ENCODE results near the gene SLC6A5. TPM values are rescaled to one million over a fixed set of nuclear protein-coding genes. Genes with fewer than 3 reads are reported as not detected.
A peak's percentile ranks its signal among the peaks of the same experiment; 100 is the strongest.

The SLC6A5 gene
- total RNA-seq, 2 donors from 2014 or later, result 0.40 TPM; not detected in 1

DNA sequence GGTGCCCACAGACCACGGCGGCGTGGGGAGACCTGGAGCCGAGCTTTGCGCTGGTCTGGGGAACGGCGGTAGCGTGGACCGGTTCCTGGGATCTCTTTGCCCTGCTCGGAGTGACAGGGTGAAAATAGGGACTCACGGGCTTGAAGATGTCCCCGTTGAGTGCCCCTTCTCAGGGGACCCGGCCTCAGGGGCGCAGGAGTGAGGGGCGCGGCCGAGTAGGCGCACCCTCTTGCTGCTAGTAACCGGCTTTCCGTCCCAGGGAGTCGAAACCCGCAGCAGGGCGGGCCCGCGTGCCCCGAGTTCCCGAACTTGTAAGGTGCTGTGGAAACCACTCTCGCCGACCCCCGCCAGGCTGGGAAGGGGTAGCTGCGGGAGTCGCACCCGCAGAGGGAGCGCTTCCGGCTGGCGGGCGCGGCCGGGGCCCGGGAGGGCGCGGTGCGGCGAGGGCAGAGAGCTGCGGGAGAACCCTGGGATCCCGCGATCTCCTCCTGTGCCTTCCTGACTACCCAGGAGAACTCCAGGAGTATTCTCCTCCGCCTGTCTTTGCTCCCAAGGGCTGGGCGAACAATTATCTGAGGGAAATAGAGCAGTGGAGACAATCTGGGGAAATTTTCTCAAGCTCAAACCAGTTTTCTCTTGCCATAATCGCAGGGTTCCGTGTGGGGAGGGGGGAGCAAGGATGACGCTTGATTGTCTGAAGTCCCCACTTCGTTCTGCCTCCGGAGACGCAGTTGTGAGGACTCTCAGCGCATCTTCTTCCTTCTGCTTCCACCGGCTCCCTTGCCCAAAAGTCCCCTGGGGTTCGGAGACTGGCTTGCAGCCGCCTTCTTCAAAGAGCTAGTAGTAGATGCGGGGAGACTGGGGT, 70.6 kb downstream of the SLC6A5 start:
- H3K36me3 ChIP-seq, result no peaks in the 10 kb centered on the region
- WGBS, result under 1% methylated on average over 59 of the region's 60 CpGs
- no peaks in the 10 kb centered on the region for H3K4me1 ChIP-seq (replicated peaks)
- no peaks in the 10 kb centered on the region for H3K9me3 ChIP-seq
- H3K27ac ChIP-seq, result no peak overlapping the region
- no peak for DNase-seq (ENCODE audit: low spot score)
- peak overlapping the region; percentile 13 to 42 for H3K4me3 ChIP-seq
- no peak for TF ChIP-seq POLR2A (IDR thresholded peaks at IDR 0.05)
- TF ChIP-seq POLR2AphosphoS5 (IDR thresholded peaks at IDR 0.05), result no peak
- TF ChIP-seq, protein P1, sequence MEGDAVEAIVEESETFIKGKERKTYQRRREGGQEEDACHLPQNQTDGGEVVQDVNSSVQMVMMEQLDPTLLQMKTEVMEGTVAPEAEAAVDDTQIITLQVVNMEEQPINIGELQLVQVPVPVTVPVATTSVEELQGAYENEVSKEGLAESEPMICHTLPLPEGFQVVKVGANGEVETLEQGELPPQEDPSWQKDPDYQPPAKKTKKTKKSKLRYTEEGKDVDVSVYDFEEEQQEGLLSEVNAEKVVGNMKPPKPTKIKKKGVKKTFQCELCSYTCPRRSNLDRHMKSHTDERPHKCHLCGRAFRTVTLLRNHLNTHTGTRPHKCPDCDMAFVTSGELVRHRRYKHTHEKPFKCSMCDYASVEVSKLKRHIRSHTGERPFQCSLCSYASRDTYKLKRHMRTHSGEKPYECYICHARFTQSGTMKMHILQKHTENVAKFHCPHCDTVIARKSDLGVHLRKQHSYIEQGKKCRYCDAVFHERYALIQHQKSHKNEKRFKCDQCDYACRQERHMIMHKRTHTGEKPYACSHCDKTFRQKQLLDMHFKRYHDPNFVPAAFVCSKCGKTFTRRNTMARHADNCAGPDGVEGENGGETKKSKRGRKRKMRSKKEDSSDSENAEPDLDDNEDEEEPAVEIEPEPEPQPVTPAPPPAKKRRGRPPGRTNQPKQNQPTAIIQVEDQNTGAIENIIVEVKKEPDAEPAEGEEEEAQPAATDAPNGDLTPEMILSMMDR (IDR thresholded peaks at IDR 0.05), result no peak
- intact Hi-C loops (cut with DNase I), result no loop called here
- H3K27me3 ChIP-seq (replicated peaks; ENCODE audit: insufficient read depth), result no peaks in the 10 kb centered on the region

DNA sequence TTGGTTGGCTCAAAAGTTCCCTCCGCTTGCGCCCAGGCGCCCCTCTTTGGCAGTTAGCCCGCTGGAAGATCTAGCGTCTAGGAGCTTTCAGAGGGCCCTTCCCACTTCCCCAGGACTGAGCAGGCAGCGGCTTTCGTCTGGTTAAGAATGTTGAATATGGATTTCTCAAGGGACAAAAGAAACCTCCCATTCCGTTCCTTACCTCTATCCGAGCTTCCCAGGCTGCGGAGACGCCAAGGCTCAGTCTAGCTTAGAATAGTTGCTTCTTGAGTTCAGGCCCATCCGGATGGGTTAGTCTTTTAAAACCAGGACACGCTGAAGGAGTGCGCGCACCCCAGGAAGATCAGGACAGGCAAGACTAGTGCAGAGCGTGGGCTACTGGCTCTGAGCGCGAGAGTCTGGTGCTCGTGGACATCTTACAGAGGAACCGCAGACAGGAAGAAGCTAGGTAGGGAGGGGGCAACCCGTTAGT, 71.6 kb downstream of the SLC6A5 start:
- 19% methylated on average over 21 of the region's 21 CpGs for WGBS
- TF ChIP-seq POLR2AphosphoS5 (IDR thresholded peaks at IDR 0.05) (no peak), POLR2A (IDR thresholded peaks at IDR 0.05) (no peak)
- TF ChIP-seq, protein P1 (IDR thresholded peaks at IDR 0.05), result no peak
- intact Hi-C loops (cut with DNase I), result no loop called here
- Histone ChIP-seq H3K9me3 (no peaks in the 10 kb centered on the region), H3K27me3 (replicated peaks; ENCODE audit: insufficient read depth) (no peaks in the 10 kb centered on the region), H3K27ac (no peak overlapping the region), H3K36me3 (no peaks in the 10 kb centered on the region), H3K4me3 (peak overlapping the region in 1 of 2 donors; percentile 42), H3K4me1 (replicated peaks) (no peaks in the 10 kb centered on the region)
- DNase-seq (ENCODE audit: low spot score), result no peak

DNA sequence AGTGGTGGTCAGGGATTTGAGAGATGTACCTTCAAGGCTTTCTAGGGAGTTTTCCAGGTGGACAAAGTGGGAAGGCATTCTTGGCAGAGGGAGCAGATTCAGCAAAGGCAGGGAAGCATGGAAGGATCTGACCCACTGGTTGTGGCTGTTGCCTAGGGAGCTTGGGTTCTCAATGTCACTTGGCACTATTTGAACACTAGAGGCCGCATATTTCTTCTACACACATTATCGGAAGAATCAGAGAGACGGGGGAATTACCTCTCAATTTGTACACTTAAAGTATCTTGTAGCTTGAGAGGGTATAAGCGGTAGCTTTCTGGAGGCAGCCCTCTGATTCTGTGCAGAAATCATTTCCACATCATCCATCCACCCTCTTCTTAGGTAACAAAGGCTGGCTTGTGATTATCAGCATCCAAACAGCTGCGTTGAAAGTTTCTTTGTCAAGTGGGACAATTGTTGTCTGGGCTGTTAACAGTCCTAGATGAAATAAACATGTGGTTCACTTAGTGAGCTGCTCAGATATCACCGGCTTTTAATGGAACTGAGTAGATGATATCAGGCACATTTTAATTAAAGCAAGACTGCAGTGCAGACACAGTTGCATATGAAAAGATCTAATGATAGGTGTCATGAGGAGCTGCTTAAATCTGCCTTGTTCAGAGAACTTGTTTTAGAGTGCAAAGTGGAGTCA, 72.6 kb downstream of the SLC6A5 start:
- no peaks in the 10 kb centered on the region for H3K27me3 ChIP-seq (replicated peaks; ENCODE audit: insufficient read depth)
- no peak for DNase-seq (ENCODE audit: low spot score)
- H3K4me3 ChIP-seq, result no peak overlapping the region
- no peaks in the 10 kb centered on the region for H3K36me3 ChIP-seq
- 19% methylated on average over 6 of the region's 6 CpGs for WGBS
- H3K4me1 ChIP-seq (replicated peaks), result no peaks in the 10 kb centered on the region
- no peaks in the 10 kb centered on the region for H3K9me3 ChIP-seq
- TF ChIP-seq POLR2A (IDR thresholded peaks at IDR 0.05) (no peak), POLR2AphosphoS5 (IDR thresholded peaks at IDR 0.05) (no peak)
- TF ChIP-seq, protein P1 (IDR thresholded peaks at IDR 0.05), result no peak
- intact Hi-C loops (cut with DNase I), result no loop called here
- no peak overlapping the region for H3K27ac ChIP-seq

DNA sequence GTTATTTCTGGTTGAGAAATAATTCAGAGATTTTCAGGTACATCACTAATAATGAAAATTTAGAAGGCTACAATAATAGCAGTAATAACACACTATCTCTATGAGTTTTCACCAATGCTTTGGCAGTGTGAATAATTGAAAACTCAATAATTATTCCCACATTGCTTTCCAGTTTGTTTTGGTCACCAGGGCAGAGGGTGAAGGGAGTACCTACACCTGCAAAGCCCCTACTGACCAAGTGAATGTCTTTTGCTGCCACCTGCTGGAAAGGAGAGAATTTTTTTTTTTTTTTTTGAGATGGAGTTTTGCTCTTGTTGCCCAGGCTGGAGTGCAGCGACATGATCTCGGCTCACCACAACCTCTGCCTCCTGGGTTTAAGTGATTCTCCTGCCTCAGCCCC, 73.2 kb downstream of the SLC6A5 start:
- Histone ChIP-seq H3K27ac (no peak overlapping the region), H3K4me3 (no peak overlapping the region), H3K4me1 (replicated peaks) (no peaks in the 10 kb centered on the region), H3K36me3 (no peaks in the 10 kb centered on the region), H3K9me3 (no peaks in the 10 kb centered on the region), H3K27me3 (replicated peaks; ENCODE audit: insufficient read depth) (no peaks in the 10 kb centered on the region)
- no peak for TF ChIP-seq POLR2AphosphoS5 (IDR thresholded peaks at IDR 0.05)
- TF ChIP-seq, protein P1 (IDR thresholded peaks at IDR 0.05), result peak in 3 of 4 experiments; percentile 13 to 20 (median 13)
- intact Hi-C loops (cut with DNase I), result no loop called here
- no peak for DNase-seq (ENCODE audit: low spot score)
- 30% methylated on average over 2 of the region's 2 CpGs for WGBS

All from prostate gland (tissue), 2 donors.